Stimulated activated CD4-positive, alpha-beta T cell treated with anti-CD3 and anti-CD28 coated beads, Interleukin-2, amount 100 ng/mL, for 4 hours (primary cell): Measurements from ENCODE around the gene UPK3A.

ENCODE experiments used
- DNase-seq: peaks from one replicate; pipeline ENCODE4 v3.0.0-alpha.2; 2020; ENCODE audit warnings: low read depth

UPK3A gene

DNA sequence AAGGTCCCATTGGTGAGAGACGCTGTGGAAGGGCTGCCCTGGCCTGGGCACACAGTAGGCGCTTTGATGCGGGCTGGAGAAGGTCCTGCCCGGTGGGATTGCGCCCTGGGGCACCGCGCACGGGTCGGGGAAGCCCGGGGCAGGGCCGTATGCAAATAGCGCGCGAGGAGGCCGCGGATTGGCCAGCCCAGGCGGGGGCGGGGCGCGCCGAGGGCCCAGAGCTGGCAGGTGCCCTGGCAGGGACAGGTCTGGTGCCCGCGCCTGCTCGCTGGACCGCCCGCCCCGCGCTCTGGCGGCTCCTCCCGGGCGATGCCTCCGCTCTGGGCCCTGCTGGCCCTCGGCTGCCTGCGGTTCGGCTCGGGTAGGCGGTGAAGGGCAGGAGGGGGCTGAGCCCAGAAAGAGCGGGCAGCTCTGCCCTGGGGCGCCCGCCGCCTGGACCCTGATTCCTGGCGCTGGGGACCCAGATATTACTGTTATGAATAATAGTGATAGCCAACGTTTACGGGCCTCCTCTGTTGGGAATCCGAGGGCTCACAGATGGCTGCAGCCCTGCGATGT lies at the start of gene UPK3A:
UPK3A (plus strand) TSS at position 245 of the 558 bp plus-strand sequence; CDS start at position 310, 65 bp downstream.
- peak; percentile 31 for DNase-seq

DNA sequence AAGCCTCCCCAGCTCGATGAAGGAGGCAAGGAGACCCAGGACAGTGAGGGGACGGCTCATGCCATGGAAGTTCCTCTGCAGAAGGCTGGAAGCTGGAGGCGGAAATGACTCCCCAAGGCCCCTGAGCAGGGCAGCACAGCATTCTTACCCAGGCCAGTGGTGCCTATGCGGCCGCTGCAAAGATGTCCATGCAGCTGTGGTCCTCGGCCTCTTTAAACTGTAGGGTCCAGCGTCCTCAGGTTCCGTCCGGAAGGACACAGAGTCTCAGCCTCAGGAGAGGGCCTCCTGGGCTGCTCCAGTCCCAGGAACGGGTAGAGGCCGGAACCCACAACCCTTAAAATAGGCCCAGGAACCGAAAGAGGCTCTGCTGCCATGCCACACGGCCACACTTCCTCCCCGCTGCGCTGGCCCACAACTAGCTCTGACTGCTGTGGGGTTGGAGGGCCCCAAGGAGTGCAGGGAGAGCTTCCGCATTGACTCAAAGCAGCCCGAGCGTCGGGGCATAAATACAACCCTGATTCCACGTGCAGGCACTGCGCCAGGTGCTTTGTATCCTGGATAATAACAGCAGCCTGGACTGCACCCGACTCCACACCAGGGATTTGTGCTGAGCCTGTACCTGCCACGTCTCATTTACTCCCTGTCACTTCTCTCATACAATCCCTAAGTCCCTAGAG lies 49.5 kb upstream of the UPK3A start:
- no peak for DNase-seq

DNA sequence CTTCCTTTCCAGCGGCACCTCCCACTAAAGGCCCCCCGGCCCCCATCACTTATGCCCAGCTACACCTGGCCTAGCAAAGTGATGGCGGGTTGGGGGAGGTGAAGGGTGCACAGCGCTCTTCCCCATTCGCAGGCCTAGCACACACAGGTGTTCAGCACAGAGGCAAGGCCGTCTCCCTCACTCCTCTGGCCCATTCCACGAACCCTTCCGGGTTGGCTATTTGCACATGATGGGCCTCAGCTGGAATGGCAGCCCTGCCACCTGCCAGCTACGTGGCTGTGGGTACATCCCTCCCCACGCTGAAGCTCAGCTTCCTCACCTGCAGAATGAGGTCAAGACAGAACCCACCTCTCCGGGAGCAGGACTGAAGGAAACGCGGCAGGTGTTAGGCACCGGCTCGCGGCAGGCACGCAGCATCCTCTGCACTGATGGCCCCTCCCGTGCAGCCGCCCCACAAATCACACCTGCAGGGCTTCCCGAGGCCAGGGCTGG lies 48.9 kb upstream of the UPK3A start:
- no peak for DNase-seq

DNA sequence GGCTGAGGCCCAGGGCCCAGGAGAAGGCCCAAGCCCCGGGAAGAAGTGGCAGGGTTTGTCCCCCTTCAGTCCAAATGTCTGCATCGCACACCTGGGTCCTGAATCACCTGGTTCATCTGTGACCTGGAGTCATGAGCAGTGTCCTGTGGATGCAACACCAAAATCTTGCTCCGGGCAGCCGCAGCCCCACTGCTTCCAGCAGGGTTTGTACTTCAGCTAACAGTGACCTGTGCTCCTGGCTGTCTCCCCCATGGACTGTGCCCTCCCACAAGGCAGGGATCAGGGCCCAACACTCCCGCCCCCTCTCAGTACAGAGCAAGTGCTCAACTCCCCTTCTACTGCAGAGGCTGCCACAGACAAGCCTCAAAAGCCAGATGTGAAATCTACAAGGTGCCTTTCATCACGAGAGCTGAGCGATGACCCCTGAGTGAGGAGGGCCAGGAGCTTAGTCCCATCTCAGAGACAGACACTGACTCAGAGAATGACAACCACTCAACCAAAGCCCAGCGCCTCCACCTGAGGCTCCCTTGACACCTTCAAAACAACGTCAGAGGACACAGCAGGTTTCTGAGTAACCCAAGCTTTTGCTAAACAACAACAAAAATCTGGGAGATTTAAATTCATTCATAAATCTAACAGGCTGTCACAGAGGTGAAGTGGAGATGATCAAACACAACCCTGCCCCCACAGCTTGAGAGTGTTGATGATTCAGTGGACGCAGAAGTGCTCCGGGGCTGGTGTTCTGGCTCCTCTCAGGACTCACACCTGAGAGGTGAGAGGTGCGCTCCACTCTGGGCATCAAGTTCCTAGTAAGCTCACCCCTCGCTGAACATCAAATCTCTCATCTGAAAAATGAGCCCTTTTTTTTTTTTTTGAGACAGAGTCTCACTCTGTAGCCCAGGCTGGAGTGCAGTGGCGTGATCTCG lies 47.4 kb upstream of the UPK3A start:
- DNase-seq = no peak

DNA sequence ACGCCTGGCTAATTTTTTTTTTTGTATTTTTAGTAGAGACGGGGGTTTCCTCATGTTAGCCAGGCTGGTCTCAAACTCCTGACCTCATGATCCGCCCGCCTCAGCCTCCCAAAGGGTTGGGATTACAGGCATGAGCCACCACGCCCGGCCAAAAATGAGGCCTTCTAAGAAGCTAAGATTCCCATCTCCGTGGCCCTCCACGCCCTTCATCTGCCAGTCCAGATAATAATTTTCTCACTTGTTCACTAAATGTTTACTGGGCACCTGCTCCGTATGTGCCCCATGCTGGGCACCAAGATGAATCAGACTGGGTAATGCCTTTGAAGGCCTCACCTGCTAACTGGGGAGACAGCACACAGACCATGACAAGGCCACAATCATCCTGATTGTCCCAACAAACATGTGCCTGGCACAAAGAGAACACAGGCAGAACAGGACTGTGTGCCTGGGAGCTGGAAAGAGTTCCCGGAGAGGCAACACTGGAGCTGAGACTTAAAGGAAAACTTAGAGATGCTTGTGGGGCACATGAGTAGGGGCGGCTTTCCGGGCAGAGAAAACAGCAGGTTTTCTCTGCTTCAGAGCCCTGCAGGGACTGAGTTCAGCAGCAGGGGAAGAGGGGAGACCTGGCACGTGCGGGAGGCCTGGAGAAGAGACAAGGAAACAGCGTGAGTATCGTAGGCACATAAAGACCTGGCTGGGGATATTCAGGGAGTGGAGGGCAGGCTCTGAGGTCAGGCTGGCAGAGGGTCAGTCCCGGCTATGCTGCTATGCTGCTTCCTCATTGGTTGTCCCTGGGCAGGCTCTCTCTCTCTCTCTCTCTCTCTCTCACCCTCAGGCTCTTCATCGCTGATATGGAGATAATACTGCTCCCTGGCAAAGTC lies 46.4 kb upstream of the UPK3A start:
- no peak for DNase-seq

DNA sequence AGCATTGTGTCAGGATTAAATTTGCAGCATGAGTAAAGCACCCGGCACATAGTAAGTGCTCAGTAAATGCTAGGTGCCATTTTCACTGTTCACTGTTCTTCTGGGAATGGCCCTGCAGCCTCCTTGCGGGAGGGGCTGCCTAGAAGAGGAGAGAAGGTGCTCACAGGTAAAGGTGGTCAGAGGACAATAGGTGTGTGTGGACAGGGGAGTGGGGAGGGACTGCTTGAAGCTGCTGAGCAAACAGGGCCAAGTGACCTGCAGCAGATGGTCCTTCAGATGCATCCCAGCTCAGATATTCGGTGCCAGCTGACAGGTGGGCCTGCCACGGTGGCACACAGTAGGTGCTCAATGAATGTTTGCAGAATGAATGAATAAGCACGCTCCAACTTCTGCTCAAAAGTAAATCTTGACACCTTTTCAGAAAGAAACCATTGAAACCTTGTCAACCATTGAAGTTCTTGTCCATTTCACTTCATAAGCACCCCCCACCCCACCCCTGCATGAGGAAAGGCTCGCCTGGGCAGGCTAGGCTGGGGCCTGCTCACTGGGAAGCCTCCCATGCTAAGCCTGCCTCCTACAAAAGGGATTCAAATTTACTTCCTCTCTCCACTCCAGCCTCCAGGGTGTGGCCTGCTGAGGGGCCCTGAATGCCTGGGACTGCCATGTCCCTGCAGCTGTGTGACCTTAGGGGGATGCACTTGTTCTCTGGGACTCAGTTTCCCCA lies 45.6 kb upstream of the UPK3A start:
- DNase-seq = no peak

DNA sequence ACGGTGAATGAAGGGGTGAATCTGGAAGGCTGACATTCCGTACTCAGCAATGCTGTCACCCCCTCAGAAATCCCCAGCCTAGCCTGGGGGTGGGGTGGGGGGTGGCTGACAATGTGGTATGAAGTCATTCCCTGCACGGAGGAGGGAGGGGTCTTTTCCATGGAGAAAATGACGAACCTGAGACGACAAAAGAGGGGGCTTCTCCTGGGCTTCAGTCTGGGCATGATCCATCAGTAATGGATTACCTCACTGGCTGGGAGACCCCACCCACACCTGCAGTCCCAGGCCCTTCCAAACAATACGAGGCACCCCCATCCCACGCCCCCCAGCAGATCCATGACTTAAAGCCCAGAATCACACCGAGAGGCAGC lies 45.1 kb upstream of the UPK3A start:
- no peak for DNase-seq

DNA sequence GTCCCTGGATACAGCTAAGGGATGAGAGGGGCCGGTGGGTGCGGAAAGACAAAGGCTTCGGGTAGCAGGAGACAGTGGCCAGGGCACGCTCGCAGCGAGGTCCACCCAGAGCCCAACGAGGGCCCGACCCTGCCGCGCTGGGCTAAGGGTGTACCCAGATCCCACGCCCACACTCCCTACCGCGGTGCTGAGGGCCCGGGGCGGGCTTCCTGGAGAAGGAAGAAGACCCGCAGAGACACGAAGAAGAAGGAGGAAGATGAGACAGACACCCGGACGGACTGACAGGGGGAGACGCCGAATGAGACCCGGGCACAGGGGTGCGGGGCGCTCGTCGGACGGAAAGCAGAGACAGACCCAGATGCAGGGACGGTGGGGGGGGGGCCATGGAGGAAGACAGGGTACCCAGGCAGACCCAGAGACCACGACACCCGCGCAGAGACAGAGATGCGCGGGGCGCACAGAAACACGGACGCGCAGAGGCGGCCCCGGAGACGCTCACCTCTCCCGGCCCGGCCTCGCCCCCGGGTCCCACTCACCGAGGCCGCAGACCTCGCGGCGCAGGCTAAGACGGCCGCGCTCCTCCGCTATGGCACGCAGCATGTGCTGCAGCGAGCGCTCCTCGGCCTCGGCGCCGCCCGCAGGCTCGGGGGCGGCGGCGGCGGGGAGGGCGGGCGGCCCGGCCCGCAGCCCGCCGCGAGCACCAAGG lies 44.5 kb upstream of the UPK3A start:
- peak; percentile 19 for DNase-seq

DNA sequence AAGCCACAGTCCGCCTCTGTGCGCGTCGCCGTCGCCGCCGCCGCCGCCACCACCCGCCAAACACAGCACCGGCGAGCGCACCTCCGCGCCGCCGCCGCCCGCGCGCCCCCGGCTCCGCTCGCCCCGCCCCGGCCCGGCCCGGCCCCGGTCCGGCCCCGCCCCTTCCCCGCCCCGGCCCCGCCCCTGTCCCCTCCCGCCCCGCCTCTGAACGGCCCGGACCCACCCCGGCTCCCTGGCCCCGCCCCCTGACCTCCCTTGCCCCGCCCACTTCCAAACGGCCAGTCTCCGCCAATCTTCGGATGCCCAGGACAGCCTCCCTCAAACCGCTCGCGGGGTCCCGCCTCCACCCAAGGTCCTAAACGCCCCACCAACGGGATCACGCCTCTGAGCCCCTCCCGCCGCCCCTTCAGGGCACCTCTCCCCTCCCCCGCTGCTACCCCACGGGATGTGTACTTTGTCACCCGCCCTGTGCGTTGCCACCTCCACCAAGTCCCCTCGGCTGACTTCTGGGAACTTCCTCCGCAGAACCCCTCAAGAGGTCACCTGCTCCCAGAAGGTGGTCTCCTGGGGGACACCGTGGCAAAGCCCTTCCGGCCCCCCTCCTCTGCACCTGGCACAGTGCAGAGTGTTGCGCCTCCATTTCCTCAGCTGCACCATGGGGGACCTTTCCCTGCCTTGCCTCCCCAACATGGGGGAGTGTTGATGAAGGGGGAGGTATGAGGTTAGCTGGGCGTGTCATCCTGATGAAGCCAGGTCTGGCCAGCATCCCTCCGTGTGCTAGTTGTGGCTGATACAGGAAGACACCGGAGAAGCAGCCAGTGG lies 43.7 kb upstream of the UPK3A start, which contains the start of gene KIAA0930:
KIAA0930 (minus strand) TSS at position 85 of the 822 bp plus-strand sequence. CDS start 191 bp downstream, outside the sequence.
- DNase-seq = peak; percentile 66

DNA sequence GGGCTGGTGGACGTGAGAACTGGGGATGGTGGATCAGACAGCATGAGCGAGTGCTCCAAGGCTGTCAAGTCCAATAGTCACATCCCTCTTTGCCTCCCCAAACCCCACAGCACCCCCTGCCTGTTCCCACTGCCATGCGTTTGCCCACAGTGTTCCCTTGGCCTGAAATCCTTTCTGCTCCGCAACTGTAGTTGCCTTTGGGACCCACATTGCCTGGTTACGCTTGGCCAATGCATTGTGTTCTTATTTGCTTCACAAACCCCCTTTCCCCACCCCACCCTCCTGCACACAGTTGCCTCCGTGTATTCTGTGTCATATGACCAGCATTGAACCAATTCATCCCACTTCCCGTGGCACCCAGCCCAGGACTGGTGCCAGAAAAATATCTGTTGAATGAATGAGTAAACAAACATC lies 42.0 kb upstream of the UPK3A start:
- DNase-seq = no peak

DNA sequence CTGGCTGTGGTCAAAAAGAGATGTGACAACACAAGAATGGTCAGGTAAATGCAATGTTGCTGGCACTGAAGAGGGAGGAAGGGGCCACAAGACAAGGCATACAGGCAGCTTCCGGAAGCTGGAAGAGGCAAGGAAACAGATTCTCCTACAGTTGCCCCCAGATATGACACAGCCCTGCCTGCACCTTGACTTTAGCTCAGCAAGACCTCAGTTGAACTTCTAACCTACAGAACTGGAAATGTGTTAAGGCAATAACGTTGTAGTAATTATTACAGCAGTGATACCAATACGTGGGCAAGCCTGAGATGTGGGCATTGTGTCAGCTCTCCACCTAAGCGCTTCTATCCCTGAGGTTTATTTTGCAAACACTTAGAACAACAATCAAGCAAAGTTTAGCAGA lies 39.8 kb upstream of the UPK3A start:
- DNase-seq = no peak

DNA sequence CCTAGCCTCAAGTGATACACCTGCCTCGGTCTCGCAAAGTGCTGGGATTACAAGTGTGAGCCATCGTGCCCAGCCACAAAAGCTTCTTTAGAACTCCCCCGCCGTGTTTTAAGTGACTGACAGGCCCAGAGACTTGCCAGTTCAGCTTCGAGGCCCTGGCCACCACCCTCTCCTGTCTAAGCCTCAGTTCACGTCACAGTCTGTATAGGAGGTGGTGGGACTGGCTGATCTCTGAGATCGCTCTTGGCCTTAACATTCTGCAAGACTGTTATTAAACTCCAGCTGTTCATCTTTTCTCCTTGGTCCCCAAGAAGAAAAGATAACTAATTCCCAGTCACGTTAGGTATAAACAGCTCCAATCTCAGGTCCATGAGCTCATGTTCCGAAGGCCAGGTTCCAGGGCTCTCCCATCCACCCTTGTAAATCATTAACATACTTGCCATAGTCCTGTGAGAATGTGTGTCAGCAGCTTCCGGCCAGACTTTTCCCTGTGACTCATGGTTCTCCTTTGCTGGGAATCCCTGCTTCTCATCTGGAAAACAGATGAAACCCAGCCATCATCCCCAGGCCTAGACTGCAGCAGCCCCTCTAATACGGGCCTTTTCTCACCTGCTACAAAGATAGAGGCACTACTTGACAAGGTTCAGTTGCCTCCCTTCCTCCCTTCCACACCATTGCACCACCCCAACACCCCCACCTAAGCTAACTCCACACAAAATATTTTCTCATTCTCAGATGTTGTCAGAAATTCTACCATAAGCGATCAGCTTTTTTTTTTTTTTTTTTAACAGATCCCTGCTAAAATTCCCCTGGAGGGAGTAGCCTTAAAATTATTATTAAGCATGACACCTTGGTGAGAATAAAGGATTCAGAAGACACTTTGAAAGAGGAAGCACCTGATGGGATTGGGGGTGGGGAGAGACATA lies 38.4 kb upstream of the UPK3A start:
- DNase-seq = no peak

DNA sequence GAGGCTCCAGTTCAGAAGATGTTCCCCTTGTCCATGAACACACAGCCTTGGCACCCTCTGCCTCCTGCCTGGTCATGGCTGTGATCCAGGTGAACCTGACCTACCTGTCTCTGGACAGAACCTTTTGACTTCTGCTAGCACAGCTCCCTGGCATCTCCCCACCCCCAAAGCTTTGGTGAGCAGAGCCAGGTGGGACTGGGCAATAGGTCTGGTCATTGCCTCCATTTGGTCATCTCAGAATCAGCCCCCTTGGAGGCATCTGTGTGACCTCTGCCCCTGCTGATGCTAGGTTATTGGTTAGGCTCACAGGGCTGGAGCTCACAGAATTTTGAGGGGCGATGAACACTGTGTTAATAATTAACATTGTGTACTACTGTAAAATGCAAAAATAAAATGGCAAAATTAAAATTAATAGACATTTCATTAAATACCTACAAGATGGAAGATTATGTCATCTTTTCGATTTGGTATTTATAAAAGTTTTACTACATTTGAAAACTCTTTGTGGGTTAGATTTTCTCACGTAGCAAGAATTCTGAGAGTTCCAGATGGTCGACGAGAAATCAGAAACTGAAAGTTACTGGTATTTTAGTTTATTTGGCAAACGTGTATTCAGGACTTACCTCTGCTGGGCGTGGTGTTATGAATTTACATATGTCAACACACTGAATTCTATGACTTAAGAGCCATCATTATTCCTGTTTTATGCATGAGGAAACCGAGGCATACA lies 35.8 kb upstream of the UPK3A start:
- DNase-seq = no peak

DNA sequence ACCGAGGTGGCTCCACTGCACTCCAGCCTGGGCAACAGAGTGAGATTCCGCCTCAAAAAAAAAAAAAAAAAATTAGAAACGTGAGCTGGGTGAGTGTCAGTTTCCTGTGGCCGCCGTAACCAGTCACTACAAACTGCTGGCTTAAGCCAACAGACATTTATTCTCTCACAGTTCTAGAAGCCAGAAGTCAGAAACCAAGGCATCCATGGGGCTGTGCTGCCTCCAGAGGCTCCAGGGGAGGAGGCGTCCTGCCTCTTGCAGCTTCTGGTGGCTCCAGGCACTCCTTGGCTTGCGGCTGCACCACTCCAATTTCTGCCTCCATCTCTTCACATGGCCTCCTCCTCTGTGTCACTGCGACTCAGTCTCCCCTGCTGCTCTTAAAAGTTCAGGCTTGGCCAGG lies 32.9 kb upstream of the UPK3A start:
- DNase-seq = no peak

DNA sequence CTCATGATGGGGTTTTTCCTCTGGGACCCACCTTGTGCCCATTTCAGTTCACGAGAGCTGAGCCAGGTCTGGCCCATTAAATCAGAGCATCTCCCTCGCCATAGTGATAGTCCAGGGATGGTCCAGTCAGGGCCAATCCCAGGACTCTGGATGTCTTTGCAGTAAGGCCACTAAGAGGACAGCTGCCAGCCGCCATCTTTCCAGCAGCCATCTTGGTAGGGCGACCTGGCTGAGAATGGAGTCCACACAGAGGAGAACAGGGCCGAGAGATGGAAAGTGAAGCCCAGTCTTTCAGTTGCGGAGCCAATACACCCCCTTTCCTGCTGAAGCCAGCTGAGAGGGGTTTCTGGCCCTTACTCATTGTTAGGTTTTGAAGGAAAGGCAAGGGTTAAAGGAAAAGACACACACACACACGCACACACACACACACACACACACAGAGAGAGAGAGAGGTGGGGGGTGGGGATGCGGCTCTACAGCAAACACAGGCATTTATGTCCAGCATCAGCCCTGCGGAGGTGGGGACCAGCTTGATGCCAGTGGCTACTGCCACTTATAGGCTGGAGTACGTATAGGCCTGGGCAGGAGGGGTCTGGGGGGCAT lies 31.6 kb upstream of the UPK3A start:
- DNase-seq = no peak

DNA sequence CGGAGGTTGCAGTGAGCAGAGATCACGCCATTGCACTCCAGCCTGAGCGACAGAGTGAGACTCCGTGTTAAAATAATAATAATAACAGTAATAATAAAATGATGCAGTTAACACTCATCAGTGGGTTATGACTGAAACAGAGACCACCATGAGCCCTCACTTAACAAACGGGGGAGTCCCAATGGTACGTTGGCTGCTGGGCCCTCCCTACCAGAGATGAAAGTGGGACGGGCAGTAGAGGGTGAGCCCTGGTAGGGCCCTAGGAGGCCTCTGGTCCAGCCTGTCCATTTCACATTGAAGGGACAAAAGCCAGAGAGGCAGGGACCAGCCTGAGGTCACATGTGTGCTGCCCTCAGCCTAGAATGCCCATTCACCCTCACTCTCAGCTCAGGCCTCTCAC lies 30.4 kb upstream of the UPK3A start:
- no peak for DNase-seq

DNA sequence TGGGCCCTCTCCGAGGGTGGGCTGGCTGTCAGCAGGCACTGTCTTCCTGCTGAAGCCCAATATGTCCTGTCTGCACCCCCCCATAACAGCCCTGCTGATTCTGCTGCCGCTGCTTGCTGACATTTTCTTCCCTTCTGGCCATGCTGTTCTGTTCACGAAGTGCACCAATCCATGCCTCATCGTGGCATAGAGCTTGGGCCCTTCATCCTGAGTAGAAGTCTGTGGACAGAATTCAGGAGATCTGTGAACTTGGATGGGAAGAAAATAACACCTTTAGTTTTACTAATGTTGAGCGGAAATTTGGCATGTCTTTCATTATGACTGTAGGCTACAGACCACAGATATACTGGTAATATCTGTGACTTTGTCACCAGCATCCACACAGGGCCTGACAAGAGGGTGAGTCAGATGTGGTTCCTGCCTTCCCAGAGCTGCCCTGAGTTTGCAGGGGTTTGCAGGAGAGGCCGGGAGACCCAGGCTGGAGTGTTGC lies 29.9 kb upstream of the UPK3A start:
- DNase-seq = no peak
